BE2C (cell line): ENCODE results near the gene FREY1.
A peak's percentile ranks its signal among the peaks of the same experiment; 100 is the strongest.

Experiments used
- DNase-seq: peaks from one replicate; pipeline ENCODE4 v3.0.0-alpha.2; 2020
- H3K27me3 ChIP-seq: fragments of 250-450 bp; sonication (Bioruptor Pico); 2 replicates; pipeline ENCODE4 v1.5.1; 2020; ENCODE audit warnings: mild to moderate bottlenecking
- H3K36me3 ChIP-seq: fragments of 250-450 bp; sonication (Bioruptor Pico); 2 replicates; pipeline ENCODE4 v1.5.1; 2020; ENCODE audit warnings: mild to moderate bottlenecking
- H3K4me1 ChIP-seq: fragments of 250-450 bp; sonication (Bioruptor Pico); 2 replicates; pipeline ENCODE4 v1.5.1; 2020
- H3K4me3 ChIP-seq: 2 replicates; pipeline ENCODE4 v1.5.1; 2011; ENCODE audit warnings: low read depth, low read length
- H3K9me3 ChIP-seq: fragments of 250-450 bp; sonication (Bioruptor Pico); 2 replicates; pipeline ENCODE4 v1.5.1; 2020
- TF ChIP-seq, protein P1 (sequence below): IDR thresholded peaks from 2 replicates; pipeline ENCODE4 v1.5.1; 2012; ENCODE audit warnings: mild to moderate bottlenecking, low read depth, low read length

Gene FREY1

DNA sequence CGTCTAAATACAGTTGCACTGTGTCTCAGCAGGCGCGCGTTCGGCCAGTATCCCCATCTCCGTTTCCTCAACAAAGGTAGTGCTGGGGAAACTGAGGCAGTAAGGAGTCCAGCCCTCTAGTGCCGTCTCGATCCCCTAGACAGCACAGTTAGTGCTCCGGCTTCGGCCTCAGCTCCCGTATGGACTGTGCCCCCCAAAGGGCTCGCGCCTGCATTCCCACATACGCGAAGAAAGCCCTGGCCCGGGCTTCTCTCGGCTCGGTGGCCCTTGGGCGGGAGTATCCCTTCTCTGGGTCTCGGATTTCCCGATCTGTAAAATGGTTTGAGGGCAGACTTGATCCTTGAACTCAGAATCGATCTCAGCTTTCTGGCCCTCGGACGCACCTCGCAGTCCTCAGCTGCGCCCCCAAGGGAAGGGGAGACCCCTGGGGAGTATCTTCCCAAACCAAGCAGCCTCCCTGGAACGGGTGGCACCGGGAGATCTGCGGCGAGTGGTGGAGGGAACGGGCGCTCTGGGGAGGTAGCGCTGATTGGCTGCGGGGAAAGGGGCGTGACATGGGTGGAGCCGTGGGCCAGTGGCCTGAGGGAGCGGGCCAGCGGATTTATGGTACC, 11.4 kb upstream of the FREY1 start:
- H3K4me1 ChIP-seq: no peaks in the 10 kb centered on the region
- DNase-seq: peak; percentile 82
- TF ChIP-seq, protein P1, sequence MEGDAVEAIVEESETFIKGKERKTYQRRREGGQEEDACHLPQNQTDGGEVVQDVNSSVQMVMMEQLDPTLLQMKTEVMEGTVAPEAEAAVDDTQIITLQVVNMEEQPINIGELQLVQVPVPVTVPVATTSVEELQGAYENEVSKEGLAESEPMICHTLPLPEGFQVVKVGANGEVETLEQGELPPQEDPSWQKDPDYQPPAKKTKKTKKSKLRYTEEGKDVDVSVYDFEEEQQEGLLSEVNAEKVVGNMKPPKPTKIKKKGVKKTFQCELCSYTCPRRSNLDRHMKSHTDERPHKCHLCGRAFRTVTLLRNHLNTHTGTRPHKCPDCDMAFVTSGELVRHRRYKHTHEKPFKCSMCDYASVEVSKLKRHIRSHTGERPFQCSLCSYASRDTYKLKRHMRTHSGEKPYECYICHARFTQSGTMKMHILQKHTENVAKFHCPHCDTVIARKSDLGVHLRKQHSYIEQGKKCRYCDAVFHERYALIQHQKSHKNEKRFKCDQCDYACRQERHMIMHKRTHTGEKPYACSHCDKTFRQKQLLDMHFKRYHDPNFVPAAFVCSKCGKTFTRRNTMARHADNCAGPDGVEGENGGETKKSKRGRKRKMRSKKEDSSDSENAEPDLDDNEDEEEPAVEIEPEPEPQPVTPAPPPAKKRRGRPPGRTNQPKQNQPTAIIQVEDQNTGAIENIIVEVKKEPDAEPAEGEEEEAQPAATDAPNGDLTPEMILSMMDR: no peak
- no peaks in the 10 kb centered on the region for H3K27me3 ChIP-seq
- no peaks in the 10 kb centered on the region for H3K9me3 ChIP-seq
- H3K4me3 ChIP-seq: peak overlapping the region; percentile 86
- no peaks in the 10 kb centered on the region for H3K36me3 ChIP-seq

DNA sequence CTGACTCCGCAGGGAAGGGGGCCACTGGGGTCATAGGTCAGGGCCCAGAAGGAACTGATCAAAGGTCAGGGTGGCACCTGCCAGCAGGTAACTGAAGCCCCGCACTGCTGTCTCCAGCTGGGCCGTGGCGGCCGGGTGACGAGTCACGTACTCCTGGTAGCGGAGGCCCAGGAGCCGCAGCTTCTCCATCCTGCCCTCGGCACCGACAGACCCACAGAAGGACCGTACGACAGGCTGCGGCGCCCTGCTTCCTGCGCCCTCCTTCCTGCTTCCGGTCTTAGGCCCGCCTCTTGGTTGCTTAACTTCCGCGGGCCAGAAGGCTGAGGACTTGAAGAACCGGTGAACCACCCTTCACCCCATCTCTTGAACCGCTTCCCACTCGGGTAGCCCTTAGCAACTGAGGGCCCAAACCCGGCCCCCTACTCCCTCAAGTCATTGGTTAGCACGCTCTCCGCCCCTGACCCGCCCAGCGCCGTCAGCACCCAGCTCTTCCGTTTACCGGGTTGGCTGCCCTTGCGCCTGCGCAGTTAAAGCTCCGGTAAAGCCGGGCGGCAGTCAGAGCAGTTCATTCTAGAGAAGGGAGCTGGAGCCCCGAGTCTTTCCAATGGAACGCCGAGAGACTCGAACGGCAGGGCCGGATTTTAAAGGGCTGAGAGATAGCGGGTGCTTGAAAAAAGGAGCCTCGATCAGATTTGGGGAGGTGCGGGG, 10.7 kb upstream of the FREY1 start, which contains the start of gene PEX16:
PEX16 (minus strand) TSS at position 255 of the 708 bp plus-strand sequence; CDS start at position 189, 66 bp downstream.
- TF ChIP-seq, protein P1: no peak
- DNase-seq: peak; percentile 89
- Histone ChIP-seq H3K9me3 (no peaks in the 10 kb centered on the region), H3K4me1 (no peaks in the 10 kb centered on the region), H3K4me3 (peak within 1 kb of the TSS; percentile 86), H3K27me3 (no peaks in the 10 kb centered on the region), H3K36me3 (no peaks in the 10 kb centered on the region)

DNA sequence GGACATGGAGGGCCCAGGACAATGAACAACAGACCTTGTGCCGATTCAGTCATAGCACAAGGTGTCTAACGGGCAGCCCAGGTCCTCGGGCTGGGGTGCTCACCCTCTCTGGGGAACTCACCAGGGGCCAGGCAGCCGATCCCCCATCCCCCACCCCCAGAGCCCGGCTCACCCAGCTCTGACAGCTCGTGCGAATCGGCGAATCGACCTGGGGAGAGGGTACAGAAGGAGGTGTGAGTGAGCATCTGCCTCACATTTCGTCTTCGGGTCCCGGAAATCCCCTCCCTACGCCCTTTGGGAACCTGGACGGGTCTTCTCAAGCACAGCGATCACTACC, 10.2 kb upstream of the FREY1 start:
- no peaks in the 10 kb centered on the region for H3K36me3 ChIP-seq
- DNase-seq: no peak
- H3K9me3 ChIP-seq: no peaks in the 10 kb centered on the region
- no peaks in the 10 kb centered on the region for H3K27me3 ChIP-seq
- no peaks in the 10 kb centered on the region for H3K4me1 ChIP-seq
- TF ChIP-seq, protein P1: no peak
- H3K4me3 ChIP-seq: peak overlapping the region; percentile 86

DNA sequence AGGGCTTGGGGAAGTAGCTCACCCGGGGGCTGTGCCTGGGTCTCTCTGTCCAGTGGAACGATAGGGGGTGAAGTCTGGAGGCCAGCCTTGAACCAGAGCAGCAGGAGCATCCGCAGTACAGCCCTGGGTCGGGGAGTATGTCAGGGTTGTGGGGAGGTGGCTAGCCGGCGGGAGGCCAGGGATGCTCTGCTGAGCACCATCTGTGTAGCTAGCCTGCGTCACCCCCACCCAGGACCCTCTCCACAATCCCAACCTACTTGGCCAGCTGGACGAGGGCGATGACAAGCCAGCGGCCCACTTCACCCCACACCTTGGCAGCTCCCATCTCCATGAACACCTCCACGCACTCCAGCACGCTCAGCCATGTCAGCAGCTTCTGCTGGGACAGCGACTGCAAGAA, 8.4 kb upstream of the FREY1 start:
- TF ChIP-seq, protein P1: no peak
- Histone ChIP-seq H3K27me3 (no peaks in the 10 kb centered on the region), H3K4me1 (no peaks in the 10 kb centered on the region), H3K9me3 (no peaks in the 10 kb centered on the region), H3K4me3 (no peak overlapping the region), H3K36me3 (no peaks in the 10 kb centered on the region)
- DNase-seq: no peak

DNA sequence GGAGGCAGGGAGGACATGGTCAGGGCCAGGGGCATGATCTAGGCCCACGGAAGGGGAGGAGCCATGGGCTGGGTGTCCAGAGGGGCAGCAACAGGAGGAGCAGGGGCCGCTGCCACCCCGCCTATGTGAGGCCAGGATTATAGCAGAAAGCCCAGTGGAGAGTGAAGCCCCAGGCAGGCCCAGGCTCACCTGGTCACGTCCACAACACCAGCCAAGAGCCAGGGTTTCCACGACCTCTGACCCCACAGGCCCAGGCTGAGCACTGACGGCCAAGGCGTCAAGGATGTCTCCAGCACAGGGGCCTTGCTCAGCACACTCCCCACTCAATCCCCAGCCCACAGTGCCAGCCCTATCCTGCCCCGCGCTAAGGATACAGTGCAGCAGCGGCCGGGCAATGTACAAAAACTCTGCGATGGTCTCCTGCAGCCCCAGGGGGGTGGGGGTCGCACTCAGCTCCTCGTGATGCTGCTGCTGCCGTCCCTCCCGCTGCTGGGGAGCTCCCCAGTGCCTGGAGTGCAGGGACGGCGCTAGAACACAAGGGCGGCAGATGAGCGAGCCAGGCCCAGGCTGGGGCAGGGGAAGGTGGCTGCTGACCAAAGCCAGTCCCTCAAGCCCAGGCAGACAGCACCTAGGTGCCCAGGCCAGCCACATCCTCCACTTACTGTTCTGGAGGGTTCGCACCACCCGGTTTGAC, 7.0 kb upstream of the FREY1 start:
- no peaks in the 10 kb centered on the region; the same call in 1 of the 2 replicates for H3K36me3 ChIP-seq
- DNase-seq: no peak
- TF ChIP-seq, protein P1: no peak

More for the DNA sequence above, 7.0 kb upstream of the FREY1 start:
- no peaks in the 10 kb centered on the region for H3K4me1 ChIP-seq
- no peaks in the 10 kb centered on the region for H3K27me3 ChIP-seq
- H3K9me3 ChIP-seq: no peaks in the 10 kb centered on the region
- no peak overlapping the region for H3K4me3 ChIP-seq
